Measurements from ENCODE around the gene RIC8B.

RIC8B gene

GRCh38 chr12:106873983-106874382 lies 99.5 kb downstream of the RIC8B start:
- no peak for DNase-seq

- DNase-seq, result no peak
These were observed 104.3 kb downstream of the RIC8B start for GRCh38 chr12:106878804-106879203.

- no peak for DNase-seq
These were observed 105.1 kb downstream of the RIC8B start for GRCh38 chr12:106879612-106880011.

GRCh38 chr12:106883426-106883825 lies 108.9 kb downstream of the RIC8B start:
- DNase-seq, result no peak

- DNase-seq, result no peak
These were observed 110.5 kb downstream of the RIC8B start for GRCh38 chr12:106885026-106885425.

- DNase-seq, result no peak
These were observed 111.2 kb downstream of the RIC8B start for GRCh38 chr12:106885541-106886249.

GRCh38 chr12:106886932-106887331 lies 112.5 kb downstream of the RIC8B start:
- no peak for DNase-seq

GRCh38 chr12:106888348-106888970 lies 114.0 kb downstream of the RIC8B start:
- no peak for DNase-seq

GRCh38 chr12:106889326-106889725 lies 114.8 kb downstream of the RIC8B start:
- no peak for DNase-seq

GRCh38 chr12:106889950-106890626 lies 115.6 kb downstream of the RIC8B start:
- no peak for DNase-seq

GRCh38 chr12:106892075-106892474 lies 117.6 kb downstream of the RIC8B start:
- DNase-seq, result no peak

- DNase-seq, result no peak
These were observed 119.0 kb downstream of the RIC8B start for GRCh38 chr12:106893451-106893850.

GRCh38 chr12:106894774-106895173 lies 120.3 kb downstream of the RIC8B start:
- DNase-seq, result no peak

GRCh38 chr12:106896603-106897002 lies 122.1 kb downstream of the RIC8B start:
- no peak for DNase-seq

- no peak for DNase-seq
These were observed 122.6 kb downstream of the RIC8B start for GRCh38 chr12:106897082-106897481.

GRCh38 chr12:106897981-106898901 lies 123.8 kb downstream of the RIC8B start:
- DNase-seq, result no peak

GRCh38 chr12:106900554-106900953 lies 126.1 kb downstream of the RIC8B start:
- DNase-seq, result no peak

GRCh38 chr12:106901276-106901675 lies 126.8 kb downstream of the RIC8B start:
- no peak for DNase-seq

- DNase-seq, result no peak
These were observed 127.6 kb downstream of the RIC8B start for GRCh38 chr12:106902053-106902452.

- peak; percentile 79 for DNase-seq
These were observed 128.9 kb downstream of the RIC8B start for GRCh38 chr12:106903241-106903945.

GRCh38 chr12:106906715-106907114 lies 132.2 kb downstream of the RIC8B start:
- DNase-seq, result no peak

- DNase-seq, result no peak
These were observed 132.9 kb downstream of the RIC8B start for GRCh38 chr12:106907411-106907810.

Data from CD4-positive, alpha-beta T cell treated with Interleukin-17A for 1 hour (primary cell).